ENCODE results near the gene KIAA0232.
A peak's percentile ranks its signal among the peaks of the same experiment; 100 is the strongest.
"Not testable (repeated sequence)": the region's sequence is repeated elsewhere in the genome, so short reads cannot be mapped to it uniquely, and the experiment has no call there.

Gene KIAA0232

DNA sequence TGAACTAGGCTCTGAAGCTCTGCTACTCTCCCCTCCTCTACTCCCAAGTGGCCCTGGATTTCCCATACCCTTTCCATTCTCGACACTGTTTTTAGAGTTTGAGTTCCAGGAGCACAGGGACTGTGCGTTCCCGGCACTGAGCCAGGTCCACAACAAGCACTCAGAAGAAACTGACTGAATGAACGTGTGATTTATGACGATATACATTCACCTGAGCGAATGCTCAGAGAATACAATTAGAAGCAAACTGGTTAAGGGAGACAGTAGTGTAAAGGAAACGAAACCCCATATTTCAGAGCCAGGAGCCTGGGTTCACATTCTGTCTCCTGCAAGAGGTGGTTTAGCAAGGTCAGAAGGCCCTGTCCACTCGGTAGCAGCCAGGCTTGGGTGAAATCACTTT lies 1.4 kb upstream of the KIAA0232 start:
- TF ChIP-seq POLR2AphosphoS5 (IDR thresholded peaks at IDR 0.05; ENCODE audit: low read depth, low read length): no peak
- no peak for TF ChIP-seq POLR2A (IDR thresholded peaks at IDR 0.05; ENCODE audit: low read depth, low read length)
- TF ChIP-seq TAF1 (IDR thresholded peaks at IDR 0.05; ENCODE audit: borderline replicate concordance, low read depth, low read length): no peak
- DNase-seq (ENCODE audit: insufficient read length): no peak
- FAIRE-seq: no peak

DNA sequence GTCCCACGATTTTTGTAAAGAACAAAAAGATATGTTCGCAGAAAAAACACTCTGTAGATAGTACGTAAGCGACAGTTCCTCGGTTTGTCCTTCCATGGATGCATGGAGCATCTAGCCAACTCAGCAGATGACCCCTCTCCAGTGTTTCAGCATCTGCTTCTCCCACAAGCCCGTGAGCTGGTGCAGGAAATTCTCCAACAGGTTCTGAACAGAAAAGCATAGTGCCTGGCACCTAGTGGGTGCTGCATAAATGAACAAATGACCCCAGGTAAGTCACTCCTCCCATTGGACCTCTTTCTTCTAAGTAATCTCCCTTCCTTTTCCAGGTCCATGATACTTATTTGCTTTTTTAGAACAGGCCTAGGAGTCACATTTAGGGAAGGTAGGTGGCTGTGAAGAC lies 966 bp upstream of the KIAA0232 start:
- TF ChIP-seq POLR2A (IDR thresholded peaks at IDR 0.05; ENCODE audit: low read depth, low read length) (no peak), POLR2AphosphoS5 (IDR thresholded peaks at IDR 0.05; ENCODE audit: low read depth, low read length) (no peak), TAF1 (IDR thresholded peaks at IDR 0.05; ENCODE audit: borderline replicate concordance, low read depth, low read length) (no peak)
- FAIRE-seq: peak; percentile 21

DNA sequence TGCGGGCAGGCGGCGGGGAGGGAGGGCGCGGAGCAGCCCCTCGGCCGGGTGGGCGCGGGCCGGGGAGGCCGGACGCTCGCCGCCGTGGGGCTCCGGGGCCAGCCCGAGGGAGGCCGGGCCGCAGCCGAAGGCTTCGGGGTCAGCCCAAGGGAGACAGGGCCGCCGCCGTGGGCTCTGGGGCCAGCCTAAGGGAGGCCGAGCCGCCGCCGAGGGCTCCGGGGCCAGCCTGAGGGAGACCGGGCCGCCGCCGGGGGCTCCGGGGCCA lies 251 bp downstream of the KIAA0232 start:
- TF ChIP-seq POLR2AphosphoS5 (IDR thresholded peaks at IDR 0.05; ENCODE audit: low read depth, low read length): no peak
- FAIRE-seq: peak; percentile 17

More for the DNA sequence above, 966 bp upstream of the KIAA0232 start:
- DNase-seq (ENCODE audit: insufficient read length): no peak

DNA sequence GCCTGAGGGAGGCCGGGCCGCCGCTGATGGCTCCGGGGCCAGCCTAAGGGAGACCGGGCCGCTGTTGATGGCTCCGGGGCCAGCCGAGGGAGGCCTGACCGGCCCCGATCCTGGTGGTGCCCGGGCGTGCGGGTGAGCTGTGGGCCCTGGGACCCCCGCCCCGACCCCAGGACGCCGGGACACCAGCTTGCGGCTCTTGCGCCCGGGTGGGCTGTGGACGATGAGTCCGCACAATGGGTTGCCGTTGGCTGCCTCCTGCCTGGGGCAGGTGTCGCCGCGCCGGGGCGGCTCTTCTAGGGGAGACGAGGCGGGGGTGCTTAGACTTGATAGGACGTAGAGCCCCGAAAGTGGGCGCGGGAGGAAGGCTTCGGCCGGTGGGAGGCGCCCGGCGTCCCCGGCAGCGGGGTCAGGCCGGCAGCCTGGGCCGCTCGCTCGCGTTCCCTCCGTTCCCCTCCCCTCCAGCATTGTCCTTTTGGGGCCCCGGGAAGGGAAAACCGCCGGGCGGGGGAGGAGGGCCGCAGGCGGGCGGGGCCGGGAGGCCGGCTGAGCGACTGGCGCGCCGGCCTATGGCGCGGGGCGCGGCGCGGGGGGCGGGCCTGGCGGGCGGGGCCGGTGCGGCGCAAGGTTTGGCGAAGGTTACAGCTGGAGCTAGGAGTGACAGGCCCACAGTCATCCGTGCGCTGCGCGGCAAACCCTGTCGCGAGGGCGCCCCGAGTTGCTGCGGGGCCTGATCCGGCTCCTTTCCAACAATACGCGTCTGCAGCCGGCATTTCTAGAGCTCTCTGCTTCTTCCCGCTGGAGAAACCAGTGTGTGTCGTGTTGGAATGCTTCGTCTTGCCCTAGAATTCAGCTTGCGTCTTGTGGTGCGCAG lies 819 bp downstream of the KIAA0232 start:
- FAIRE-seq: peak; percentile 96
- peak; percentile 26; the same call in 1 of the 2 replicates for TF ChIP-seq POLR2A (IDR thresholded peaks at IDR 0.05; ENCODE audit: low read depth, low read length)
- 0 out of 2 replicates have a peak, but pooled peaks have one; percentile 21 for TF ChIP-seq TAF1 (IDR thresholded peaks at IDR 0.05; ENCODE audit: borderline replicate concordance, low read depth, low read length)
- no peak for TF ChIP-seq POLR2AphosphoS5 (IDR thresholded peaks at IDR 0.05; ENCODE audit: low read depth, low read length)
- DNase-seq (ENCODE audit: insufficient read length): peak; percentile 87

More for the DNA sequence above, 251 bp downstream of the KIAA0232 start:
- DNase-seq (ENCODE audit: insufficient read length): no peak

DNA sequence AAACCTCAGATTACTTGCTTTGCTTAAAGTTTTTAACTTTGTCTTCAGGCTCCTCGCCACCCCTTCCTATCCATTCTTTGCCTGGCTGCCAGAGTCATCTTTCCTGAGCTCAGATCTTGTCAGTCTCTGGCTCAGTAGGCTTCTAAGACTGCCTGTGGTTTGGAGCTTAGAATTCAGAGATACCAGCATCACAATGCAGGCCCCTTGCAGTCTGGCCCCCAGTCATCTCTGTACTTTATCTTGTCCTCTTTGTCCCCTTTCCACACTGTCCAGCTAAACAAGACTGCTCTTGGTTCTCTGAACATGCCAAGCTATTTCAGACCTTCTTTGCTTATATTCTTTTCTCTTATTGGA lies 3.0 kb downstream of the KIAA0232 start:
- DNase-seq (ENCODE audit: insufficient read length) (no peak), FAIRE-seq (no peak)
- TF ChIP-seq POLR2AphosphoS5 (IDR thresholded peaks at IDR 0.05; ENCODE audit: low read depth, low read length) (no peak), POLR2A (IDR thresholded peaks at IDR 0.05; ENCODE audit: low read depth, low read length) (no peak), TAF1 (IDR thresholded peaks at IDR 0.05; ENCODE audit: borderline replicate concordance, low read depth, low read length) (no peak)

DNA sequence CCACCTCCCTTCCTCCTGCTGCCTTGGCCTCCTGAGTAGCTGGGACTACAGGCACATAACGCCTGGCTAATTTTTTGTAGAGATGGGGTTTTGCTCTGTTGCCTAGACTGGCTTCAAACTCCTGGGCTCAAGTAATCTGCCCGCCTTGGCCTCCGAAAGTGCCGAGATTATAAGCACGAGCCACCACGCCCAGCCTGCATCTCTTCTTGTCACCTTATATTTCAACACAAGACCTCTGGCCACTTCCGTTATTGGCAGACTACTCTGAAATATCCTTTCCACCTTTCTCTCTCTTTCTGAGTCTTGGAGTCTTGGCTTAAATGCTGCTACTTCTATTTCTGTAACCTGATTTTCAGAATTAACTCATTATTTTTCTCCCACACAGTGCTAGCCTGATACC lies 5.6 kb downstream of the KIAA0232 start:
- no peak for FAIRE-seq
- TF ChIP-seq TAF1 (IDR thresholded peaks at IDR 0.05; ENCODE audit: borderline replicate concordance, low read depth, low read length): no peak
- no peak for TF ChIP-seq POLR2A (IDR thresholded peaks at IDR 0.05; ENCODE audit: low read depth, low read length)
- no peak for TF ChIP-seq POLR2AphosphoS5 (IDR thresholded peaks at IDR 0.05; ENCODE audit: low read depth, low read length)
- DNase-seq (ENCODE audit: insufficient read length): no peak

DNA sequence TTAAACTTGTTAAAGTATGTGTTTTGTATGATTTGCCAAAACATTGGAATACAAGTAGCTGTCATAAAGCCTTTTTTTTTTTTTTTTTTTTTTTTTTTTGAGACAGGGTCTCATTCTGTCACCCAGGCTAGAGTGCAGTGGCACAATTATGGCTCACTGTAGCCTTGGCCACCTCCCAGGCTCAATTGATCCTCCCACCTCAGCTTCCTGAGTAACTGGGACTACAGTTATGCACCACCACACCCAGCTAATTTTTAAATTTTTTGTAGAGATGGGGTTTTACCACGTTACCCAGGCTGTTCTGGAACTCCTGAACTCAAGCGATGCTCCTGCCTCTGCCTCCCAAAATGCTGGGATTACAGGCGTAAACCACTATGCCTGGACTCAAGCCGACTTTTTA lies 8.7 kb downstream of the KIAA0232 start:
- FAIRE-seq; DNase-seq (ENCODE audit: insufficient read length): not testable (repeated sequence)

DNA sequence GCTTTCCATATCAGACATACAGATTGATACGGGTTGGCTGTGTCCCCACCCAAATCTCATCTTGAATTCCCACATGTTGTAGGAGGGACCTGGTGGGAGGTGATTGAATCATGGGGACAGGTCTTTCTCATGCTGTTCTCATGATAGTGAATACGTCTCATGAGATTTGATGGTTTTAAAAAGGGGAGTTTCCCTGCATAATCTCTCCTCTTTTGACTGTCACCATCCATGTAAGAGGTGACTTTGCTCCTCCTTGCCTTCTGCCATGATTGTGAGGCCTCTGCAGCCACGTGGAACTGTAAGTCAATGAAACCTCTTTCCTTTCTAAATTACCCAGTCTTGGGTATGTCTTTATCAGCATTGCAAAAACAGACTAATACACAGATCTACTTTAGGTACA lies 9.3 kb downstream of the KIAA0232 start:
- not testable (repeated sequence) for FAIRE-seq

DNA sequence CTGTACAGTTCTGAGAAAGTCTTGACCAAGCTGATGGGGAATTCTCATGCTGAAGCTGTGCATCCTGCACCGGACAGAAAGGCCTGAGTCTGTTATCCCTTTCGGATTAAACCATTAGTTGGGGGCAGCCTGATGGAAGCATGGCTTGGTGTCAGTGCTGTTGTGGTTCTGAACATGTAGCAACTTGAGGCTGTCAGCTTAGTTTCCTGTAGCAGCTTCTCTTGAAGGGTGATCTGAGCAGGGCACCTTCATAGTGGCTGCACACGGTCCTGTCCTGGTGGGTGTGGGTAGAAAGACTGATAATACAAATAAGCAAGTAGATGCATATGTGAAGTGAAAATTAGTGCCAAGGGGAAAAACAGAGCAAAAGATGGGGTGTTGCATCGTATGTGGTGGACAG lies 11.7 kb downstream of the KIAA0232 start:
- no peak for FAIRE-seq
- TF ChIP-seq POLR2AphosphoS5 (IDR thresholded peaks at IDR 0.05; ENCODE audit: low read depth, low read length) (no peak), POLR2A (IDR thresholded peaks at IDR 0.05; ENCODE audit: low read depth, low read length) (no peak), TAF1 (IDR thresholded peaks at IDR 0.05; ENCODE audit: borderline replicate concordance, low read depth, low read length) (no peak)

More for the DNA sequence above, 9.3 kb downstream of the KIAA0232 start:
- not testable (repeated sequence) for DNase-seq (ENCODE audit: insufficient read length)

DNA sequence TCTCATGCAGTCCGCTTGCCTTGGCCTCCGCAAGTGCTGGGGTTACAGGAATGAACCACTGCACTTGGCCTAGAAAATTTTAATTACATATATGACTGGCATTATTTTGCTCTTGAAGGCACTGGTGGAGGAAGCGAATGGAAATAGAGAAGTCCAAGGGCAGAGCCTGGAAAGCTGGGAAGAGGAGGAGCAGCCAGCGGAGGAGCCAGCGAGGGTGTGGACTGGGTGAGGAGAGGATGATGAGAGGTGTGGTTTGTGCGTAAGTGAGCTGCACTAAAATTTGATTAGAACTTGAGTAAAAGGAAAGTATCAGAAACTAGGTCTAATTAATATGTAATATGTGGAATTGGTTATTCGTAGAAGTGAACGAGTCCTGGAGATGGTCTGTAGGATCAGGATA lies 13.3 kb downstream of the KIAA0232 start:
- FAIRE-seq: no peak
- TF ChIP-seq POLR2AphosphoS5 (IDR thresholded peaks at IDR 0.05; ENCODE audit: low read depth, low read length) (no peak), POLR2A (IDR thresholded peaks at IDR 0.05; ENCODE audit: low read depth, low read length) (no peak), TAF1 (IDR thresholded peaks at IDR 0.05; ENCODE audit: borderline replicate concordance, low read depth, low read length) (no peak)
- DNase-seq (ENCODE audit: insufficient read length): no peak

More for the DNA sequence above, 11.7 kb downstream of the KIAA0232 start:
- no peak for DNase-seq (ENCODE audit: insufficient read length)

DNA sequence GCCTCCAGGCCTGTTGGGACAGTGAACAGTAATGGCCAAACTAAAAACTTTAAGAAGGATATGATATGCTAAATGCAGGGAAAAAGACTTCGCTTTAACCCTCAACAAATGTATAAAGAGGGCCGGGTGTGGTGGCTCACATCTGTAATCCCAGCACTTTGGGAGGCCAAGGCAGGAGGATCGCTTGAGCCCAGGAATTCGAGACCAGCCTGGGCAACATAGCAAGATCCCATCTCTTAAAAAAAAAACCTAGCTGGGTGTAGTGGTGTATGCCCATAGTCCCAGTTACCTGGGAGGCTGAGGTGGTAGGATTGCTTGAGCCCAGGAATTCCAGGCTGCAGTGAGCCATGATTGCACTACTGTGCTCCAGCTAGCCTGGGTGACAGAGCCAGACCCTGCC lies 14.8 kb downstream of the KIAA0232 start:
- FAIRE-seq; DNase-seq (ENCODE audit: insufficient read length): not testable (repeated sequence)

DNA sequence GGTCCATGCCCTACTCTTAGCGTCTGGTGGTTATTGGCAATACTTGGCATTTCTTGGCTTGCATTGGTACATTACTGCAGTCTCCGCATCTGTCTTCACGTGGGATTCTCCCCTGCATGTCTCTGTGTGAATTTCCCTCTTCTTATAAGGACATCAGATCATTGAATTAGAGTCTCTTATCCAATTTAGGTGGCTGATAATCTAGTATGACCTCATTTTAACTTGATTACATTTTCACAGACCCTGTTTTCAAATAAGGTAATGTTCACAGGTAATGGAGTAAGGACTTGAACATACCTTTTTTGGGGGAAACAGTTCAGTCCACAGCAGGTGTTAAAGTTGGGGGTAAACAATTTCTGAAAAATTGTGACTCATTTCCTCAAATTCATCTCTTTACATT lies 16.6 kb downstream of the KIAA0232 start:
- TF ChIP-seq TAF1 (IDR thresholded peaks at IDR 0.05; ENCODE audit: borderline replicate concordance, low read depth, low read length): no peak
- no peak for TF ChIP-seq POLR2AphosphoS5 (IDR thresholded peaks at IDR 0.05; ENCODE audit: low read depth, low read length)
- no peak for TF ChIP-seq POLR2A (IDR thresholded peaks at IDR 0.05; ENCODE audit: low read depth, low read length)
- no peak for DNase-seq (ENCODE audit: insufficient read length)
- no peak for FAIRE-seq

DNA sequence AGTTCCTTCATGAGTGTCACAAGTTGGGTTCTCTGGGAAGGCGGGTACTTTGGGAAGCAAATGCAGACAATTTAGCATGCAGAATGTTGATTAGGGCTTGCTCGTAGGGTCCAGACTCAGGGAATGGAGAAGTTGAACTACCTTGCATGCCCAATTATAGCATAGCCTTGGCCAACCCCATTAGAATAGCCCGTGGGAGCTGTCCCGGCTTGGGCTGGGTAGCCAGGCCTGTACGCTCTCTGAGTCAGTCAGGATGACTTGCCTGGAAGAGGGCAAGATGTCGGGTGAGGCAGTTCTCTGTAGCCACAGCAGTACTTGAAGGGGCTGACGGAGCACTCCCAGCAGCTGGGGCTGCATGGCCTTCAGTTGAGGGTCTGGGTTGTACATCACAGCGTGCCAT lies 19.5 kb downstream of the KIAA0232 start:
- FAIRE-seq (no peak), DNase-seq (ENCODE audit: insufficient read length) (no peak)
- TF ChIP-seq TAF1 (IDR thresholded peaks at IDR 0.05; ENCODE audit: borderline replicate concordance, low read depth, low read length) (no peak), POLR2AphosphoS5 (IDR thresholded peaks at IDR 0.05; ENCODE audit: low read depth, low read length) (no peak), POLR2A (IDR thresholded peaks at IDR 0.05; ENCODE audit: low read depth, low read length) (no peak)
